Measurements from ENCODE around the gene DOCK11. TPM values are rescaled to one million over a fixed set of nuclear protein-coding genes. Genes with fewer than 3 reads are reported as not detected.

Gene DOCK11
- total RNA-seq, 1 experiment from 2014 or later: 13.1 TPM

- ChIA-PET CTCF (no interaction called here), POLR2A (no interaction called here)
- H3K27me3 Mint-ChIP-seq (ENCODE audit: low read depth): no peaks in the 10 kb centered on the region
- H3K36me3 Mint-ChIP-seq: no peaks in the 10 kb centered on the region
- H3K9me3 Mint-ChIP-seq: no peaks in the 10 kb centered on the region
- H3K4me3 Mint-ChIP-seq: no peak overlapping the region
- TF ChIP-seq FOXP1 (CRISPR knock-in tag; IDR thresholded peaks at IDR 0.05; ENCODE audit: borderline replicate concordance) (no peak), USF1 (CRISPR knock-in tag; IDR thresholded peaks at IDR 0.05) (no peak), ZSCAN18 (CRISPR knock-in tag; IDR thresholded peaks at IDR 0.05) (no peak), JUN (CRISPR knock-in tag; IDR thresholded peaks at IDR 0.05) (no peak), IRF1 (CRISPR knock-in tag; IDR thresholded peaks at IDR 0.05) (no peak), FOXJ3 (CRISPR knock-in tag; IDR thresholded peaks at IDR 0.05; ENCODE audit: borderline replicate concordance) (no peak), NFATC4 (CRISPR knock-in tag; IDR thresholded peaks at IDR 0.05) (no peak), ATF6 (CRISPR knock-in tag; IDR thresholded peaks at IDR 0.05) (no peak), ELF4 (CRISPR knock-in tag; IDR thresholded peaks at IDR 0.05; ENCODE audit: low read depth) (no peak), EMX1 (CRISPR knock-in tag; IDR thresholded peaks at IDR 0.05) (no peak), ETV6 (CRISPR knock-in tag; IDR thresholded peaks at IDR 0.05) (no peak), CBFB (CRISPR knock-in tag; IDR thresholded peaks at IDR 0.05; ENCODE audit: low read depth) (no peak), HMGA2 (CRISPR knock-in tag; IDR thresholded peaks at IDR 0.05) (no peak), ZNF396 (CRISPR knock-in tag; IDR thresholded peaks at IDR 0.05; ENCODE audit: borderline replicate concordance) (no peak), NR2C2 (CRISPR knock-in tag; IDR thresholded peaks at IDR 0.05) (no peak), KAT7 (CRISPR knock-in tag; IDR thresholded peaks at IDR 0.05; ENCODE audit: borderline replicate concordance) (no peak)
- TF ChIP-seq, protein P1, sequence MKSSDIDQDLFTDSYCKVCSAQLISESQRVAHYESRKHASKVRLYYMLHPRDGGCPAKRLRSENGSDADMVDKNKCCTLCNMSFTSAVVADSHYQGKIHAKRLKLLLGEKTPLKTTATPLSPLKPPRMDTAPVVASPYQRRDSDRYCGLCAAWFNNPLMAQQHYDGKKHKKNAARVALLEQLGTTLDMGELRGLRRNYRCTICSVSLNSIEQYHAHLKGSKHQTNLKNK (CRISPR knock-in tag; IDR thresholded peaks at IDR 0.05): no peak
- TF ChIP-seq, protein P2, sequence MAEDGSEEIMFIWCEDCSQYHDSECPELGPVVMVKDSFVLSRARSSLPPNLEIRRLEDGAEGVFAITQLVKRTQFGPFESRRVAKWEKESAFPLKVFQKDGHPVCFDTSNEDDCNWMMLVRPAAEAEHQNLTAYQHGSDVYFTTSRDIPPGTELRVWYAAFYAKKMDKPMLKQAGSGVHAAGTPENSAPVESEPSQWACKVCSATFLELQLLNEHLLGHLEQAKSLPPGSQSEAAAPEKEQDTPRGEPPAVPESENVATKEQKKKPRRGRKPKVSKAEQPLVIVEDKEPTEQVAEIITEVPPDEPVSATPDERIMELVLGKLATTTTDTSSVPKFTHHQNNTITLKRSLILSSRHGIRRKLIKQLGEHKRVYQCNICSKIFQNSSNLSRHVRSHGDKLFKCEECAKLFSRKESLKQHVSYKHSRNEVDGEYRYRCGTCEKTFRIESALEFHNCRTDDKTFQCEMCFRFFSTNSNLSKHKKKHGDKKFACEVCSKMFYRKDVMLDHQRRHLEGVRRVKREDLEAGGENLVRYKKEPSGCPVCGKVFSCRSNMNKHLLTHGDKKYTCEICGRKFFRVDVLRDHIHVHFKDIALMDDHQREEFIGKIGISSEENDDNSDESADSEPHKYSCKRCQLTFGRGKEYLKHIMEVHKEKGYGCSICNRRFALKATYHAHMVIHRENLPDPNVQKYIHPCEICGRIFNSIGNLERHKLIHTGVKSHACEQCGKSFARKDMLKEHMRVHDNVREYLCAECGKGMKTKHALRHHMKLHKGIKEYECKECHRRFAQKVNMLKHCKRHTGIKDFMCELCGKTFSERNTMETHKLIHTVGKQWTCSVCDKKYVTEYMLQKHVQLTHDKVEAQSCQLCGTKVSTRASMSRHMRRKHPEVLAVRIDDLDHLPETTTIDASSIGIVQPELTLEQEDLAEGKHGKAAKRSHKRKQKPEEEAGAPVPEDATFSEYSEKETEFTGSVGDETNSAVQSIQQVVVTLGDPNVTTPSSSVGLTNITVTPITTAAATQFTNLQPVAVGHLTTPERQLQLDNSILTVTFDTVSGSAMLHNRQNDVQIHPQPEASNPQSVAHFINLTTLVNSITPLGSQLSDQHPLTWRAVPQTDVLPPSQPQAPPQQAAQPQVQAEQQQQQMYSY (CRISPR knock-in tag; IDR thresholded peaks at IDR 0.05): no peak
- TF ChIP-seq, protein P3, sequence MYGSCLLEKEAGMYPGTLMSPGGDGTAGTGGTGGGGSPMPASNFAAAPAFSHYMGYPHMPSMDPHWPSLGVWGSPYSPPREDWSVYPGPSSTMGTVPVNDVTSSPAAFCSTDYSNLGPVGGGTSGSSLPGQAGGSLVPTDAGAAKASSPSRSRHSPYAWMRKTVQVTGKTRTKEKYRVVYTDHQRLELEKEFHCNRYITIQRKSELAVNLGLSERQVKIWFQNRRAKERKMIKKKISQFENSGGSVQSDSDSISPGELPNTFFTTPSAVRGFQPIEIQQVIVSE (CRISPR knock-in tag; IDR thresholded peaks at IDR 0.05; ENCODE audit: borderline replicate concordance): no peak
- H3K27ac Mint-ChIP-seq: no peak overlapping the region
- no peak for DNase-seq (ENCODE audit: low spot score)
- H3K4me1 Mint-ChIP-seq: peaks cover 4% of the 10 kb centered on the region
- ATAC-seq: 0 out of 2 replicates have a peak, but pooled peaks have one; percentile 22
These were observed 142.4 kb downstream of the DOCK11 start for GRCh38 chrX:118637997-118638396.
